HG02623 (cell line): Measurements from ENCODE around the gene THBS1.

ENCODE experiments used
- ATAC-seq: cut with Tn5 transposase; IDR thresholded peaks from one replicate; pipeline ENCODE4 v1.9.1; 2021; ENCODE audit warnings: moderate library complexity; ENCODE audit not compliant: unreplicated experiment

The THBS1 gene

GRCh38 chr15:39587731-39588530 lies 7.1 kb downstream of the THBS1 start:
- no peak for ATAC-seq

GRCh38 chr15:39588531-39589192 lies 7.8 kb downstream of the THBS1 start:
- no peak for ATAC-seq

- no peak for ATAC-seq
Measured at GRCh38 chr15:39589193-39589814, 8.4 kb downstream of the THBS1 start.

DNA sequence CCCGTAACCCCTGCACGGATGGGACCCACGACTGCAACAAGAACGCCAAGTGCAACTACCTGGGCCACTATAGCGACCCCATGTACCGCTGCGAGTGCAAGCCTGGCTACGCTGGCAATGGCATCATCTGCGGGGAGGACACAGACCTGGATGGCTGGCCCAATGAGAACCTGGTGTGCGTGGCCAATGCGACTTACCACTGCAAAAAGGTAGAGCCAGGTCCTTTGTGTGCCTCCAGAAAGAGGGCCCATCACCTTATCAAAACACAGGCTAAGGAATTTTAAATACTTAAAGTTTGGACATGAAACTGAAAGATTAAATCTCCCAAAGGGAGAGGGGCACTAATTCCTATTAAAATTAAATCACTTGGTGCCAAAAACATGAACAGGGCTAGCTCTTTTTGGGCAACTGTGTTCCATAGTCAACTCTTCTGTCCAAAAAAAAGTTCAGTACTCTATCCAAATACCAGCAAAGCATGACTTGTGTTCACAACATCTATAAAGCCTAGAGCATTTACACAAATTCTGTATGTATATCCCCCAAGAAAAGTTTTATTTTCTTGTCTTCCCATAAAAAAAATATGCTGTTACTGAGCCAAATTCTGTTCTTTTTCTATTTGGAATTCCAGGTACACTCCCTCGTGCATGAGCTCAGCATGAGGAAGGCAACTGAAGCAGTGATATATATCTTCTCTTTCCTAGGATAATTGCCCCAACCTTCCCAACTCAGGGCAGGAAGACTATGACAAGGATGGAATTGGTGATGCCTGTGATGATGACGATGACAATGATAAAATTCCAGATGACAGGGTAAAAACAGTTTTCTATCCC lies 9.2 kb downstream of the THBS1 start:
- ATAC-seq, result no peak

DNA sequence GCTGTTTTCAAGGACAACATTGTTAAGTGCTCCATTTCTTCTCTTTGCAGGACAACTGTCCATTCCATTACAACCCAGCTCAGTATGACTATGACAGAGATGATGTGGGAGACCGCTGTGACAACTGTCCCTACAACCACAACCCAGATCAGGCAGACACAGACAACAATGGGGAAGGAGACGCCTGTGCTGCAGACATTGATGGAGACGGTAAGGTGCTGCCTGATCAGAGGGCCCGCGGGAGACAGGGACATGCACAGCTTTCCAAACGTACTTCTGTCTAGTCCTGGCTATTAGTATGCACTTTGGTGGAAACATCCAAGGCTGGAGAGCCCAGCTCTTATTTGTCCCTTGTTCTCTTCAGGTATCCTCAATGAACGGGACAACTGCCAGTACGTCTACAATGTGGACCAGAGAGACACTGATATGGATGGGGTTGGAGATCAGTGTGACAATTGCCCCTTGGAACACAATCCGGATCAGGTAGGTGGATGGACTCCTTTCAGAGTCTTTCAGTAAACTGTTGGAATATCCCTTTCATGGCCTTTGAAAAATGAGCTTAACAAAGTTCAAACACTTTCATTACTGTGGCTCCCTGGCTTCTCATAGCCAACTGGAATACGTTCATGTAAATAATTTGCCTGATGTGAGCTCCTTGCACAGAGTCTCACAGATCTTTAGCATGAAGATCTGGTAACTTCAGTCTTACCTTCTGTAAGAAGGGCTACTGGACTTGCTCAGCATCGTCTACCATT lies 10.4 kb downstream of the THBS1 start:
- no peak for ATAC-seq

DNA sequence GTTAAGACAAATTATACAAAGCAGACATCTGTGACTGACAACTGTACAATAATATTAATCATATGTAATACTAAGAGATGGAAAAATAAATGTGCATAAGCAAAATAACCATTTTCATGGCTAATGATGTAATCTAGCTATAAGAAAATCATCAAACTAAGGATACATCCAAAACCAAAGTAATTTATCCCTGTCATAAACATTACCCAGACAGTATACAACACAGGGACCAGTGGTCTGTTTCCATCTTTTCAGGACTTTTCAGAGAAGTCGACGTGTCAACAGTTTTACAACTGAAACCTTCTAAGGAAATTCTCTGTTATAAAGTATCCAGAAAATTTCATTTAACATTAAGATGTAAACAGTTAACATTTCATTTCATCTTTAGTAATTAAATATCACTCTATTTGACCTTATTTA lies 11.0 kb downstream of the THBS1 start:
- ATAC-seq, result no peak

DNA sequence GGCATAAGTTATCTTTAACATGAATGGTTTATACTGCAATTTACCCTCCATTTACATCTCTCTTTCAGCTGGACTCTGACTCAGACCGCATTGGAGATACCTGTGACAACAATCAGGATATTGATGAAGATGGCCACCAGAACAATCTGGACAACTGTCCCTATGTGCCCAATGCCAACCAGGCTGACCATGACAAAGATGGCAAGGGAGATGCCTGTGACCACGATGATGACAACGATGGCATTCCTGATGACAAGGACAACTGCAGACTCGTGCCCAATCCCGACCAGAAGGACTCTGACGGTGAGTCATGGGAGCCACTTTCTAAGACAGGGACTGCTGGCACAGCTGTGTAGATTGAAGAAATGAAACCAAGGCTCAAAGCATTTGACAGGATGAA lies 11.6 kb downstream of the THBS1 start:
- no peak for ATAC-seq

- ATAC-seq, result no peak
Measured at GRCh38 chr15:39593071-39593655, 12.3 kb downstream of the THBS1 start.

GRCh38 chr15:39593656-39594445 lies 13.0 kb downstream of the THBS1 start:
- ATAC-seq, result no peak

- no peak for ATAC-seq
Measured at GRCh38 chr15:39594446-39595337, 13.8 kb downstream of the THBS1 start.

- no peak for ATAC-seq
Measured at GRCh38 chr15:39595338-39596221, 14.7 kb downstream of the THBS1 start.

DNA sequence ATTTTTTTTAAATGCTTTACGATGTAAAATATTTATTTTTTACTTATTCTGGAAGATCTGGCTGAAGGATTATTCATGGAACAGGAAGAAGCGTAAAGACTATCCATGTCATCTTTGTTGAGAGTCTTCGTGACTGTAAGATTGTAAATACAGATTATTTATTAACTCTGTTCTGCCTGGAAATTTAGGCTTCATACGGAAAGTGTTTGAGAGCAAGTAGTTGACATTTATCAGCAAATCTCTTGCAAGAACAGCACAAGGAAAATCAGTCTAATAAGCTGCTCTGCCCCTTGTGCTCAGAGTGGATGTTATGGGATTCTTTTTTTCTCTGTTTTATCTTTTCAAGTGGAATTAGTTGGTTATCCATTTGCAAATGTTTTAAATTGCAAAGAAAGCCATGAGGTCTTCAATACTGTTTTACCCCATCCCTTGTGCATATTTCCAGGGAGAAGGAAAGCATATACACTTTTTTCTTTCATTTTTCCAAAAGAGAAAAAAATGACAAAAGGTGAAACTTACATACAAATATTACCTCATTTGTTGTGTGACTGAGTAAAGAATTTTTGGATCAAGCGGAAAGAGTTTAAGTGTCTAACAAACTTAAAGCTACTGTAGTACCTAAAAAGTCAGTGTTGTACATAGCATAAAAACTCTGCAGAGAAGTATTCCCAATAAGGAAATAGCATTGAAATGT lies 15.6 kb downstream of the THBS1 start:
- ATAC-seq, result no peak

- ATAC-seq, result no peak
Measured at GRCh38 chr15:39597336-39597735, 16.5 kb downstream of the THBS1 start.

DNA sequence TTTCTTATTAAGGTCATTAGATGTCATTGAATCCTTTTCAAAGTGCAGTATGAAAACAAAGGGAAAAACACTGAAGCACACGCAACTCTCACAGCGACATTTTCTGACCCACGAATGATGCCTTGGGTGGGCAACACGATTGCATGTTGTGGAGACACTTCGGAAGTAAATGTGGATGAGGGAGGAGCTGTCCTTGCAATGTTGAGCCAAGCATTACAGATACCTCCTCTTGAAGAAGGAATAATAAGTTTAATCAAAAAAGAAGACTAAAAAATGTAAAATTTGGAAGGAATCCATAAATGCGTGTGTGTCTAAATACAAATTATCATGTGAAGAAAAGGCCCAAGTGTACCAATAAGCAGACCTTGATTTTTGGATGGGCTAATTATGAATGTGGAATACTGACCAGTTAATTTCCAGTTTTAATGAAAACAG lies 16.9 kb downstream of the THBS1 start:
- ATAC-seq, result no peak

- ATAC-seq, result no peak
Measured at GRCh38 chr15:39598186-39598850, 17.4 kb downstream of the THBS1 start.
